Keratinocyte (primary cell): Measurements from ENCODE around the gene CXXC5. TPM values are rescaled to one million over a fixed set of nuclear protein-coding genes. Genes with fewer than 3 reads are reported as not detected.

Experiments used
- DNase-seq: peaks from one replicate; pipeline ENCODE4 v3.0.0-alpha.2; 2011; ENCODE audit warnings: low read depth, missing footprints, low spot score
- FAIRE-seq: peaks from 2 replicates; lab custom pipeline; 2011; peaks lifted over from hg19 to GRCh38; lab: Jason Lieb, UNC
- H2AFZ ChIP-seq: 2 replicates; pipeline ENCODE4 v1.6.0; 2012; ENCODE audit warnings: low read length, control low read depth, inconsistent platforms; ENCODE audit not compliant: control insufficient read depth
- H3K27ac ChIP-seq: 2 replicates; pipeline ENCODE4 v1.5.1; 2011; ENCODE audit warnings: low read length; ENCODE audit not compliant: control insufficient read depth, insufficient read depth
- H3K27me3 ChIP-seq: 3 replicates; pipeline ENCODE4 v1.6.0; 2011; ENCODE audit warnings: low read length; ENCODE audit not compliant: control insufficient read depth, insufficient read depth; ENCODE audit errors: extremely low read depth
- H3K36me3 ChIP-seq, 2 experiments: 2 replicates in 1 of 2; 3 replicates in 1 of 2; pipeline ENCODE4 v1.5.1; 2011; ENCODE audit warnings: low read length in 2 of 2, mild to moderate bottlenecking in 1 of 2; ENCODE audit not compliant: control insufficient read depth in 2 of 2, insufficient read depth in 2 of 2; ENCODE audit errors: extremely low read depth in 1 of 2
- H3K4me1 ChIP-seq: 3 replicates; pipeline ENCODE4 v1.5.1; 2011; ENCODE audit warnings: low read length; ENCODE audit not compliant: control insufficient read depth, insufficient read depth; ENCODE audit errors: extremely low read depth
- H3K4me2 ChIP-seq: 3 replicates; pipeline ENCODE4 v1.6.0; 2011; ENCODE audit warnings: low read depth, low read length; ENCODE audit not compliant: control insufficient read depth, insufficient read depth; ENCODE audit errors: extremely low read depth
- H3K4me3 ChIP-seq, 3 experiments: fragments of 200-600 bp in 1 of 3; sonication (generic) in 1 of 3; 2 replicates in 2 of 3; 3 replicates in 1 of 3; pipeline ENCODE4 v1.5.1; 2011 to 2016; ENCODE audit warnings: low read length in 3 of 3, mild to moderate bottlenecking in 3 of 3, control low read depth in 2 of 3, inconsistent platforms in 1 of 3, low read depth in 1 of 3, mixed read lengths in 1 of 3, mixed run types in 1 of 3, moderate library complexity in 1 of 3; ENCODE audit not compliant: control insufficient read depth in 2 of 3, insufficient read depth in 2 of 3; ENCODE audit errors: extremely low read depth in 1 of 3
- H3K79me2 ChIP-seq: 2 replicates; pipeline ENCODE4 v1.6.0; 2012; ENCODE audit warnings: low read length; ENCODE audit not compliant: control insufficient read depth, insufficient read depth
- H3K9ac ChIP-seq: 3 replicates; pipeline ENCODE4 v1.6.0; 2011; ENCODE audit warnings: low read length; ENCODE audit not compliant: control insufficient read depth, insufficient read depth; ENCODE audit errors: extremely low read depth
- H3K9me1 ChIP-seq: 3 replicates; pipeline ENCODE4 v1.6.0; 2011; ENCODE audit warnings: low read length; ENCODE audit not compliant: control insufficient read depth, insufficient read depth; ENCODE audit errors: extremely low read depth
- H3K9me3 ChIP-seq: 2 replicates; pipeline ENCODE4 v1.5.1; 2012; ENCODE audit warnings: low read depth, low read length; ENCODE audit not compliant: control insufficient read depth
- H4K20me1 ChIP-seq: 3 replicates; pipeline ENCODE4 v1.6.0; 2011; ENCODE audit warnings: low read length; ENCODE audit not compliant: control insufficient read depth, insufficient read depth; ENCODE audit errors: extremely low read depth
- CTCF ChIP-seq, 3 experiments: IDR thresholded peaks in 1 of 3; conservative IDR thresholded peaks in 1 of 3; optimal IDR thresholded peaks in 1 of 3; 2 replicates in 2 of 3; 3 replicates in 1 of 3; pipeline versions ENCODE3 to v1.5.1; 2011; ENCODE audit warnings: low read length in 3 of 3, mild to moderate bottlenecking in 3 of 3, moderate library complexity in 2 of 3, control low read depth in 1 of 3, inconsistent platforms in 1 of 3; ENCODE audit not compliant: insufficient read depth in 2 of 3; ENCODE audit errors: extremely low read depth in 1 of 3
- EZH2 ChIP-seq: IDR thresholded peaks from one replicate; pipeline ENCODE4 v1.6.1; 2012; ENCODE audit warnings: inconsistent platforms, mild to moderate bottlenecking, low read length, moderate library complexity
- dilution Hi-C: fragments of 300-500 bp; cut with MboI; formaldehyde crosslinking; loops from one replicate; pipeline ENCODE4 v1.7.0; 2020; ENCODE audit warnings: low sequenced_read_pairs; ENCODE audit not compliant: extremely low pct_ligation_motif_present
- polyA plus RNA-seq, 5 experiments: library from polyadenylated mRNA; depleted of rRNA in 3 of 5; stranded (reverse) in 3 of 5; stranded (forward) in 1 of 5; unstranded in 1 of 5; fragments of >200 nt; gene quantifications; 1 replicate in 1 of 5; 2 replicates in 3 of 5; 3 replicates in 1 of 5; pipeline versions ENCODE4 v1.2.1 to v1.2.3, GENCODE V29; 2011 to 2012; ENCODE audit warnings: missing spikeins in 2 of 5, low read depth in 1 of 5, low replicate concordance in 1 of 5
- small RNA-seq, 3 experiments: library from RNA; depleted of rRNA; stranded (forward); fragments of <200 nt; gene quantifications; one replicate each; pipeline ENCODE3, GENCODE V24; 2012; ENCODE audit warnings: low read depth in 3 of 3, low replicate concordance in 1 of 3; ENCODE audit not compliant: insufficient read length in 3 of 3

CXXC5 gene
- polyA plus RNA-seq, 1 donor (not counting 4 experiments of a cell fraction or from before 2014, with no cell fraction given): 1.0 TPM

- Histone ChIP-seq H3K9me3 (no peaks in the 10 kb centered on the region), H3K4me2 (no peak overlapping the region), H4K20me1 (no peaks in the 10 kb centered on the region), H3K27ac (no peak overlapping the region), H3K4me3 (no peak overlapping the region), H3K9me1 (no peaks in the 10 kb centered on the region), H3K36me3 (no peaks in the 10 kb centered on the region), H3K4me1 (no peaks in the 10 kb centered on the region), H3K27me3 (no peaks in the 10 kb centered on the region), H2AFZ (no peak overlapping the region), H3K79me2 (no peaks in the 10 kb centered on the region), H3K9ac (no peak overlapping the region)
- TF ChIP-seq CTCF (optimal IDR thresholded peaks at IDR 0.05 in 1 of 3, IDR thresholded peaks at IDR 0.05 in 1 of 3, conservative IDR thresholded peaks at IDR 0.05 in 1 of 3; ENCODE audit: extremely low read depth in 1 of 3, insufficient read depth in 2 of 3, low read length in 3 of 3) (no peak), EZH2 (no peak)
- FAIRE-seq (no peak), DNase-seq (no peak)
- dilution Hi-C loops: no loop called here
These were observed 83.9 kb downstream of the CXXC5 start for GRCh38 chr5:139732019-139732418.

GRCh38 chr5:139733010-139733688, 85.0 kb downstream of the CXXC5 start:
- H2AFZ ChIP-seq: no peak overlapping the region
- H3K4me3 ChIP-seq: no peak overlapping the region
- DNase-seq: no peak
- no peak for FAIRE-seq
- no peaks in the 10 kb centered on the region for H3K79me2 ChIP-seq
- H3K9ac ChIP-seq: no peak overlapping the region
- H4K20me1 ChIP-seq: no peaks in the 10 kb centered on the region
- H3K4me2 ChIP-seq: no peak overlapping the region
- no peak overlapping the region for H3K27ac ChIP-seq
- H3K27me3 ChIP-seq: no peaks in the 10 kb centered on the region
- no peaks in the 10 kb centered on the region for H3K9me3 ChIP-seq
- H3K4me1 ChIP-seq: no peaks in the 10 kb centered on the region
- H3K9me1 ChIP-seq: no peaks in the 10 kb centered on the region
- dilution Hi-C loops: no loop called here
- TF ChIP-seq EZH2 (no peak), CTCF (optimal IDR thresholded peaks at IDR 0.05 in 1 of 3, IDR thresholded peaks at IDR 0.05 in 1 of 3, conservative IDR thresholded peaks at IDR 0.05 in 1 of 3; ENCODE audit: extremely low read depth in 1 of 3, insufficient read depth in 2 of 3, low read length in 3 of 3) (no peak)
- H3K36me3 ChIP-seq: no peaks in the 10 kb centered on the region

Small RNA genes lying within 50 kb of the gene (small RNA-seq; reads per million reads assigned to genes)
- gene RNU6-236P: 0 reads per million in 3 experiments

Other genes with a start within 250 kb of the CXXC5 start
- gene SPATA24, start 244.3 kb upstream of the CXXC5 start, polyA plus RNA-seq: 2.7 to 4.9 TPM (median 4.0 TPM) in 3 replicates
- 3.0 to 6.6 TPM (median 3.6 TPM) in 3 replicates for gene DNAJC18, start 208.8 kb upstream of the CXXC5 start, polyA plus RNA-seq
- not detected in 3 replicates for gene ECSCR, start 185.6 kb upstream of the CXXC5 start, polyA plus RNA-seq
- not detected in 3 replicates for gene SMIM33, start 177.3 kb upstream of the CXXC5 start, polyA plus RNA-seq
- 25.2 to 38.1 TPM (median 26.0 TPM) in 3 replicates for gene STING1, start 165.6 kb upstream of the CXXC5 start, polyA plus RNA-seq
- 49.8 to 127 TPM (median 65.7 TPM) in 3 replicates for gene UBE2D2, start 87.0 kb upstream of the CXXC5 start, polyA plus RNA-seq
- gene PSD2, start 147.5 kb downstream of the CXXC5 start, polyA plus RNA-seq: not detected in 3 replicates